A549 (cell line): ENCODE data around the gene DENND10. TPM values are rescaled to one million over a fixed set of nuclear protein-coding genes. Genes with fewer than 3 reads are reported as not detected.

Source experiments
- ATAC-seq, 2 experiments: fragments of 200-7000 bp in 1 of 2; fragments of >200 bp in 1 of 2; cut with Nextera tagmentation in 1 of 2; cut with Tn5 transposase in 1 of 2; 3 replicates each; pipeline versions ENCODE4 v1.8.0 to v1.9.1; 2018 to 2020; ENCODE audit warnings: mild to moderate bottlenecking in 1 of 2, moderate library complexity in 1 of 2
- CTCF ChIA-PET: fragments of 300-600 bp; sonication (Branson Sonifier 250); formaldehyde crosslinking; extraction: SDS; loops from one replicate; lab custom pipeline; 2021; ENCODE audit warnings: antibody characterized with exemption, inconsistent platforms; lab: Yijun Ruan, JAX
- POLR2A ChIA-PET: fragments of 350-600 bp; formaldehyde crosslinking; extraction: SDS; loops from one replicate; lab custom pipeline; 2021; ENCODE audit warnings: antibody characterized with exemption, inconsistent platforms; lab: Yijun Ruan, JAX
- DNase-seq, 2 experiments: peaks; one replicate each; pipeline versions ENCODE4 v3.0.0 to v3.0.0-alpha.2; 2011 to 2016; ENCODE audit warnings: low read depth in 1 of 2, low spot score in 1 of 2
- FAIRE-seq: peaks from 2 replicates; lab custom pipeline; 2011; peaks lifted over from hg19 to GRCh38; lab: Jason Lieb, UNC
- H3K27ac ChIP-seq, 2 experiments: fragments of >200 bp; sonication (Bioruptor Twin); formaldehyde crosslinking; 3 replicates each; pipeline ENCODE4 v1.5.1; 2016 to 2017
- H3K4me1 ChIP-seq: fragments of >200 bp; sonication (Bioruptor Twin); formaldehyde crosslinking; 3 replicates; pipeline ENCODE4 v1.6.1; 2016
- H3K4me2 ChIP-seq: fragments of >200 bp; sonication (Bioruptor Twin); formaldehyde crosslinking; 3 replicates; pipeline ENCODE4 v1.6.1; 2016
- H3K4me3 ChIP-seq: fragments of >200 bp; sonication (Bioruptor Twin); formaldehyde crosslinking; 3 replicates; pipeline ENCODE4 v1.5.1; 2016
- H3K9me3 ChIP-seq: fragments of >200 bp; sonication (Bioruptor Twin); formaldehyde crosslinking; 3 replicates; pipeline ENCODE4 v1.6.1; 2016
- ATOH8 ChIP-seq: fragments of 250-450 bp; sonication (Bioruptor Pico); IDR thresholded peaks from 2 replicates; pipeline ENCODE4 v1.5.0; 2020; ENCODE audit warnings: low read depth, mild to moderate bottlenecking, moderate library complexity
- CBX8 ChIP-seq: fragments of 200-600 bp; sonication (generic); IDR thresholded peaks from 2 replicates; pipeline ENCODE4 v1.6.1; 2016
- CHD4 ChIP-seq: fragments of 200-600 bp; sonication (generic); IDR thresholded peaks from 2 replicates; pipeline ENCODE4 v1.6.1; 2016; ENCODE audit warnings: antibody characterized with exemption, mild to moderate bottlenecking, borderline replicate concordance
- E2F6 ChIP-seq: IDR thresholded peaks from 2 replicates; pipeline ENCODE4 v1.6.1; 2012; ENCODE audit warnings: low read depth, borderline replicate concordance
- EHF ChIP-seq: fragments of 250-450 bp; sonication (Bioruptor Pico); IDR thresholded peaks from 2 replicates; pipeline ENCODE4 v1.5.0; 2020; ENCODE audit warnings: mild to moderate bottlenecking
- FOXS1 ChIP-seq: fragments of 250-450 bp; sonication (Bioruptor Pico); IDR thresholded peaks from 2 replicates; pipeline ENCODE4 v1.5.0; 2020; ENCODE audit warnings: mild to moderate bottlenecking, moderate library complexity
- HES2 ChIP-seq: fragments of >200 bp; sonication (Bioruptor Twin); formaldehyde crosslinking; IDR thresholded peaks from 2 replicates; pipeline ENCODE4 v1.6.1; 2016
- JUNB ChIP-seq: fragments of >200 bp; sonication (Bioruptor Twin); formaldehyde crosslinking; IDR thresholded peaks from 2 replicates; pipeline ENCODE4 v1.6.1; 2016
- KDM1A ChIP-seq: fragments of 200-600 bp; sonication (generic); IDR thresholded peaks from 2 replicates; pipeline ENCODE4 v1.6.1; 2016; ENCODE audit warnings: low read depth, mild to moderate bottlenecking
- KDM5A ChIP-seq: fragments of 200-600 bp; sonication (generic); IDR thresholded peaks from 2 replicates; pipeline ENCODE4 v1.6.1; 2016; ENCODE audit warnings: antibody characterized with exemption, mild to moderate bottlenecking
- MAFK ChIP-seq: fragments of 450-650 bp; IDR thresholded peaks from 2 replicates; pipeline ENCODE4 v1.6.1; 2014; ENCODE audit not compliant: partially characterized antibody
- MAX ChIP-seq: IDR thresholded peaks from 2 replicates; pipeline ENCODE4 v1.6.1; 2012
- NFE2L2 ChIP-seq: fragments of 150-350 bp; conservative IDR thresholded peaks from 2 replicates; pipeline ENCODE4 v1.6.1; 2014; ENCODE audit warnings: low read length
- NR3C1 ChIP-seq: fragments of >200 bp; sonication (Bioruptor Twin); formaldehyde crosslinking; IDR thresholded peaks from 3 replicates; pipeline ENCODE4 v1.6.1; 2017
- PBX3 ChIP-seq: IDR thresholded peaks from 2 replicates; pipeline ENCODE4 v1.6.1; 2012
- POLR2AphosphoS2 ChIP-seq: conservative IDR thresholded peaks from 2 replicates; pipeline ENCODE4 v1.6.1; 2012; ENCODE audit warnings: low read length, improper control_type of control experiment, inconsistent platforms
- RAD21 ChIP-seq, 2 experiments: fragments of >200 bp in 1 of 2; sonication (Bioruptor Twin) in 1 of 2; formaldehyde crosslinking in 1 of 2; IDR thresholded peaks in 1 of 2; conservative IDR thresholded peaks in 1 of 2; 2 replicates in 1 of 2; 3 replicates in 1 of 2; pipeline ENCODE4 v1.6.1; 2012 to 2018; ENCODE audit warnings: inconsistent platforms in 1 of 2
- RARB ChIP-seq: fragments of 250-450 bp; sonication (Bioruptor Pico); IDR thresholded peaks from 2 replicates; pipeline ENCODE4 v1.8.0; 2021; ENCODE audit warnings: mild to moderate bottlenecking, moderate library complexity
- RFX5 ChIP-seq: fragments of 450-650 bp; IDR thresholded peaks from 2 replicates; pipeline ENCODE4 v1.7.1; 2014; ENCODE audit warnings: antibody characterized with exemption, mild to moderate bottlenecking, moderate library complexity
- RNF2 ChIP-seq: fragments of 200-600 bp; sonication (generic); IDR thresholded peaks from 2 replicates; pipeline ENCODE4 v1.6.1; 2016; ENCODE audit warnings: low read depth, mild to moderate bottlenecking, antibody characterized with exemption, moderate library complexity, borderline replicate concordance
- SREBF2 ChIP-seq: fragments of 450-650 bp; IDR thresholded peaks from 2 replicates; pipeline ENCODE4 v1.6.1; 2014; ENCODE audit warnings: mild to moderate bottlenecking, moderate library complexity
- TFCP2L1 ChIP-seq: fragments of 250-450 bp; sonication (Bioruptor Pico); IDR thresholded peaks from 2 replicates; pipeline ENCODE4 v1.5.0; 2021; ENCODE audit warnings: mild to moderate bottlenecking
- TP53 ChIP-seq: fragments of 250-450 bp; sonication (Bioruptor Pico); IDR thresholded peaks from 2 replicates; pipeline ENCODE4 v1.5.0; 2021; ENCODE audit warnings: mild to moderate bottlenecking, moderate library complexity
- USF2 ChIP-seq: fragments of 450-650 bp; IDR thresholded peaks from 2 replicates; pipeline ENCODE4 v1.6.1; 2014; ENCODE audit warnings: antibody characterized with exemption
- ZC3H11A ChIP-seq: fragments of 450-650 bp; IDR thresholded peaks from 2 replicates; pipeline ENCODE4 v1.6.1; 2014; ENCODE audit warnings: antibody characterized with exemption, mild to moderate bottlenecking
- ZFP36 ChIP-seq: fragments of 450-650 bp; IDR thresholded peaks from 2 replicates; pipeline ENCODE4 v1.6.1; 2014; ENCODE audit warnings: borderline replicate concordance; ENCODE audit not compliant: partially characterized antibody
- ZNF302 ChIP-seq: fragments of 250-450 bp; sonication (Bioruptor Pico); IDR thresholded peaks from 2 replicates; pipeline ENCODE4 v1.9.0; 2021; ENCODE audit warnings: inconsistent platforms, mild to moderate bottlenecking, moderate library complexity
- ZSCAN20 ChIP-seq: fragments of 250-450 bp; sonication (Bioruptor Pico); IDR thresholded peaks from 2 replicates; pipeline ENCODE4 v1.8.0; 2022; ENCODE audit warnings: mild to moderate bottlenecking, moderate library complexity
- WGBS: methylation state at CpG from one replicate; pipeline ENCODE4 v1.1.6; 2017; ENCODE audit errors: missing lambda C conversion rate; 5-methylcytosine and 5-hydroxymethylcytosine counted together
- polyA plus RNA-seq, 4 experiments: library from polyadenylated mRNA; depleted of rRNA in 3 of 4; stranded (reverse); fragments of >200 nt; fragmentation: RNase III in 1 of 4; extraction: RNeasy Plus Mini Kit Qiagen cat#74134 plus additional on column Dnase treatment in 1 of 4; gene quantifications; 2 replicates in 3 of 4; 3 replicates in 1 of 4; pipeline ENCODE4 v1.2.3, GENCODE V29; 2011 to 2017

The DENND10 gene
- polyA plus RNA-seq, 2 of the 4 experiments (the other 2 are of a cell fraction): 49.7 to 94.3 TPM

GRCh38 chr10:119166118-119166500 lies 62.2 kb downstream of the DENND10 start:
- H3K4me2 ChIP-seq: peak overlapping the region; percentile 83
- no peak for TF ChIP-seq RARB (CRISPR knock-in tag)
- TF ChIP-seq NR3C1: no peak
- no peak for TF ChIP-seq CHD4
- no peak for TF ChIP-seq NFE2L2
- no peak for TF ChIP-seq PBX3
- no peak for TF ChIP-seq HES2
- TF ChIP-seq TFCP2L1 (CRISPR knock-in tag): no peak
- TF ChIP-seq MAFK: no peak
- no peak for TF ChIP-seq RFX5
- TF ChIP-seq CBX8: no peak
- FAIRE-seq: no peak
- WGBS: 78% methylated on average over 7 of the region's 7 CpGs
- POLR2A ChIA-PET: no interaction called here
- peaks cover 14% of the 10 kb centered on the region for H3K4me1 ChIP-seq
- CTCF ChIA-PET: interaction anchor here (1.7 kb wide), 1 partner anchor 17 kb away, joined by 3 read pairs; no protein-coding TSS in a partner anchor
- peak overlapping the region; percentile 93 to 95 for H3K27ac ChIP-seq
- no peaks in the 10 kb centered on the region for H3K9me3 ChIP-seq
- H3K4me3 ChIP-seq: peak overlapping the region; percentile 57
- DNase-seq: no peak
- ATAC-seq: peak; percentile 43 to 52

- CTCF ChIA-PET: interaction anchor here (1.7 kb wide), 1 partner anchor 18 kb away, joined by 3 read pairs; no protein-coding TSS in a partner anchor
- ATAC-seq (peak in 1 of 2 experiments; percentile 6; a peak in 2 of 6 replicates), FAIRE-seq (no peak), DNase-seq (no peak)
- Histone ChIP-seq H3K9me3 (no peaks in the 10 kb centered on the region), H3K4me1 (peaks cover 14% of the 10 kb centered on the region), H3K27ac (peak overlapping the region; percentile 93 to 95; a peak in 5 of 6 replicates), H3K4me3 (no peak overlapping the region), H3K4me2 (peak overlapping the region; percentile 83)
- 82% methylated on average over 8 of the region's 8 CpGs for WGBS
- TF ChIP-seq POLR2AphosphoS2 (no peak), ZFP36 (peak; percentile 49), KDM5A (no peak), RAD21 (conservative IDR thresholded peaks at IDR 0.05 in 1 of 2, IDR thresholded peaks at IDR 0.05 in 1 of 2) (no peak), ATOH8 (no peak)
- POLR2A ChIA-PET: no interaction called here
These were observed 62.7 kb downstream of the DENND10 start for GRCh38 chr10:119166564-119166963.

- ATAC-seq: no peak
- H3K9me3 ChIP-seq: no peaks in the 10 kb centered on the region
- no peak overlapping the region for H3K4me2 ChIP-seq
- no peak for FAIRE-seq
- no peak overlapping the region for H3K27ac ChIP-seq
- TF ChIP-seq ZC3H11A: no peak
- no peak for TF ChIP-seq NFE2L2
- TF ChIP-seq, all 56 proteins: peak for 0
- POLR2A ChIA-PET: interaction anchor here (0.6 kb wide), 1 partner anchor 66 kb away, joined by 5 read pairs; no protein-coding TSS in a partner anchor
- no peak for DNase-seq
- WGBS: 85% methylated on average over 8 of the region's 8 CpGs
- Histone ChIP-seq H3K4me1 (peaks cover 14% of the 10 kb centered on the region), H3K4me3 (no peak overlapping the region)
- CTCF ChIA-PET: interaction anchor here (0.8 to 1.2 kb wide), 3 partner anchors 13 to 104 kb away, joined by 3 read pairs; no protein-coding TSS in a partner anchor
These were observed 63.1 kb downstream of the DENND10 start for GRCh38 chr10:119167041-119167440.

- 80% methylated on average over 2 of the region's 2 CpGs for WGBS
- TF ChIP-seq TFCP2L1 (CRISPR knock-in tag) (no peak), ZSCAN20 (CRISPR knock-in tag) (no peak), FOXS1 (no peak), ZNF302 (CRISPR knock-in tag) (no peak), E2F6 (no peak), USF2 (no peak), KDM5A (no peak), ZFP36 (no peak), TP53 (CRISPR knock-in tag) (no peak), SREBF2 (no peak), MAX (no peak), JUNB (no peak), EHF (CRISPR knock-in tag) (no peak), KDM1A (no peak), RNF2 (no peak)
- peaks cover 22% of the 10 kb centered on the region; the same call in 2 of the 3 replicates for H3K4me1 ChIP-seq
- H3K4me2 ChIP-seq: no peak overlapping the region
- no peak for DNase-seq
- CTCF ChIA-PET: interaction anchor here (0.9 to 1.0 kb wide), 2 partner anchors 9 to 13 kb away, joined by 3 read pairs; no protein-coding TSS in a partner anchor
- FAIRE-seq: no peak
- POLR2A ChIA-PET: no interaction called here
- no peak overlapping the region for H3K4me3 ChIP-seq
- no peaks in the 10 kb centered on the region for H3K9me3 ChIP-seq
- ATAC-seq: no peak
- H3K27ac ChIP-seq: no peak overlapping the region
These were observed 70.2 kb downstream of the DENND10 start for GRCh38 chr10:119174109-119174508.
